K562 treated with DMSO at 1 percent for 48 hours (cell line): ENCODE measurements around the gene FBN1. TPM values are rescaled to one million over a fixed set of nuclear protein-coding genes. Genes with fewer than 3 reads are reported as not detected.

ENCODE experiments used
- total RNA-seq: library from RNA; unstranded; fragments of 300-600 nt; gene quantifications from 2 replicates; pipeline ENCODE4 v1.2.3, GENCODE V29; 2022; ENCODE audit warnings: low replicate concordance; ENCODE audit errors: extremely low read depth

FBN1 gene
- not detected in 2 replicates for total RNA-seq

GRCh38 chr15:48645558-48646330, at the start of gene FBN1:
Gene FBN1 (minus strand): TSS chr15:48645709. CDS start chr15:48644769, 940 bp downstream.

Other genes with a start within 250 kb of the FBN1 start
- not detected in 2 replicates for gene CEP152, start 165.4 kb upstream of the FBN1 start, total RNA-seq
- gene EID1, start 232.4 kb upstream of the FBN1 start, total RNA-seq, result not detected in 2 replicates